NCI-H1105 treated with DMSO at 0.1 percent for 48 hours (cell line): ENCODE data around the gene BPIFB3.
"Not testable (repeated sequence)": the region's sequence is repeated elsewhere in the genome, so short reads cannot be mapped to it uniquely, and the experiment has no call there.

Experiments used
- DNase-seq: peaks from one replicate; lab custom pipeline; 2025; lab: John Stamatoyannopoulos, UW

The BPIFB3 gene

GRCh38 chr20:33120934-33121333 is 67.2 kb downstream of the BPIFB3 start:
- DNase-seq, result no peak

GRCh38 chr20:33122297-33122696 is 68.6 kb downstream of the BPIFB3 start:
- DNase-seq, result not testable (repeated sequence)
